HCT116 (cell line): ENCODE data around the gene ZNF845. TPM values are rescaled to one million over a fixed set of nuclear protein-coding genes. Genes with fewer than 3 reads are reported as not detected.

Experiments used
- ATAC-seq: fragments of 200-7000 bp; cut with Tn5 transposase; 2 replicates; pipeline ENCODE4 v1.9.1; 2020; ENCODE audit warnings: mild to moderate bottlenecking, moderate library complexity
- BruUV-seq: library from RNA; stranded (reverse); fragments of 400-500 nt; replicated peaks from 2 replicates; lab custom pipeline; 2021; lab: Mats Ljungman, UMichigan
- CTCF ChIA-PET: fragments of 300-600 bp; sonication (Branson Sonifier 250); formaldehyde crosslinking; loops from one replicate; lab custom pipeline; 2021; ENCODE audit warnings: antibody characterized with exemption; lab: Charles Lee
- POLR2A ChIA-PET: fragments of 300-600, 350-600 bp; sonication (Branson Sonifier 250); formaldehyde crosslinking; loops from one replicate; lab custom pipeline; 2021; ENCODE audit warnings: antibody characterized with exemption; lab: Charles Lee
- RAD21 ChIA-PET, 2 experiments: fragments of 300-600 bp; sonication (Branson Sonifier 250); formaldehyde crosslinking; loops; one replicate each; lab custom pipeline; 2023; ENCODE audit warnings: low total read pairs in 2 of 2; ENCODE audit not compliant: uncharacterized antibody in 2 of 2, unreplicated experiment in 2 of 2, low non-redundant PET in 1 of 2; lab: Charles Lee
- DNase-seq: peaks from one replicate; pipeline ENCODE4 v3.0.0-alpha.2; 2010; ENCODE audit warnings: low read depth, low spot score
- H2AFZ ChIP-seq: fragments of 200-600 bp; shearing (Covaris generic), sonication (generic); 2 replicates; pipeline ENCODE4 v1.6.1; 2017; ENCODE audit warnings: low read depth, mixed run types, mixed read lengths, antibody characterized with exemption, low read length; ENCODE audit not compliant: poor library complexity, severe bottlenecking
- H3K27ac ChIP-seq: 2 replicates; pipeline ENCODE4 v1.5.1; 2012; ENCODE audit warnings: low read depth, low read length
- H3K27me3 ChIP-seq: fragments of 200-600 bp; sonication (generic); 2 replicates; pipeline ENCODE4 v1.6.1; 2016; ENCODE audit warnings: mixed run types, low read length, mixed read lengths; ENCODE audit not compliant: insufficient read depth
- H3K36me3 ChIP-seq, 2 experiments: fragments of 200-500 bp in 1 of 2; fragments of 200-600 bp in 1 of 2; sonication (Bioruptor generic) in 1 of 2; sonication (generic) in 1 of 2; 2 replicates each; pipeline versions ENCODE4 v1.5.1 to v1.6.1; 2014 to 2016; ENCODE audit warnings: low read length in 2 of 2, inconsistent platforms in 1 of 2, mixed read lengths in 1 of 2, mixed run types in 1 of 2; ENCODE audit not compliant: insufficient read depth in 2 of 2, control insufficient read depth in 1 of 2
- H3K4me1 ChIP-seq, 2 experiments: fragments of 200-600 bp in 1 of 2; sonication (generic) in 1 of 2; 2 replicates each; pipeline versions ENCODE4 v1.5.1 to v1.6.1; 2012 to 2017; ENCODE audit warnings: low read length in 2 of 2, inconsistent platforms in 1 of 2, mild to moderate bottlenecking in 1 of 2, mixed read lengths in 1 of 2, mixed run types in 1 of 2, moderate library complexity in 1 of 2; ENCODE audit not compliant: insufficient read depth in 2 of 2, control insufficient read depth in 1 of 2
- H3K4me2 ChIP-seq: fragments of 200-600 bp; sonication (generic); 2 replicates; pipeline ENCODE4 v1.6.1; 2017; ENCODE audit warnings: mixed run types, low read length, mixed read lengths
- H3K4me3 ChIP-seq, 2 experiments: fragments of 200-600 bp in 1 of 2; sonication (generic) in 1 of 2; replicated peaks in 1 of 2; 2 replicates each; pipeline ENCODE4 v1.5.1; 2011 to 2016; ENCODE audit warnings: low read length in 2 of 2, control low read depth in 1 of 2, low read depth in 1 of 2, mild to moderate bottlenecking in 1 of 2, mixed read lengths in 1 of 2, mixed run types in 1 of 2
- H3K79me2 ChIP-seq: fragments of 200-600 bp; sonication (generic); 2 replicates; pipeline ENCODE4 v1.6.1; 2017; ENCODE audit warnings: mild to moderate bottlenecking, mixed run types, low read length, moderate library complexity, mixed read lengths; ENCODE audit not compliant: insufficient read depth
- H3K9ac ChIP-seq: fragments of 200-600 bp; sonication (generic); 2 replicates; pipeline ENCODE4 v1.6.1; 2016; ENCODE audit warnings: low read length, mixed read lengths
- H3K9me2 ChIP-seq: fragments of 200-600 bp; sonication (generic), shearing (Covaris generic); 2 replicates; pipeline ENCODE4 v1.6.1; 2017; ENCODE audit warnings: mixed run types, mild to moderate bottlenecking, moderate library complexity; ENCODE audit not compliant: insufficient read depth
- H3K9me3 ChIP-seq, 2 experiments: fragments of 200-500 bp in 1 of 2; fragments of 200-600 bp in 1 of 2; sonication (Bioruptor generic) in 1 of 2; sonication (generic) in 1 of 2; 2 replicates each; pipeline ENCODE4 v1.6.1; 2014 to 2017; ENCODE audit warnings: low read length in 2 of 2, mixed read lengths in 2 of 2, inconsistent platforms in 1 of 2, low read depth in 1 of 2, mild to moderate bottlenecking in 1 of 2, mixed run types in 1 of 2, moderate library complexity in 1 of 2; ENCODE audit not compliant: control insufficient read depth in 1 of 2, insufficient read depth in 1 of 2
- H4K20me1 ChIP-seq: fragments of 200-600 bp; sonication (generic), shearing (Covaris generic); 2 replicates; pipeline ENCODE4 v1.6.1; 2017; ENCODE audit warnings: mixed run types, mild to moderate bottlenecking, moderate library complexity; ENCODE audit not compliant: insufficient read depth
- ELF1 ChIP-seq: IDR thresholded peaks from 2 replicates; pipeline ENCODE4 v1.6.1; 2012; ENCODE audit warnings: low read depth, borderline replicate concordance
- EZH2 ChIP-seq: fragments of 200-600 bp; sonication (generic); IDR thresholded peaks from 2 replicates; pipeline ENCODE4 v1.6.1; 2017; ENCODE audit warnings: antibody characterized with exemption, mixed run types
- EZH2phosphoT487 ChIP-seq: fragments of 200-600 bp; IDR thresholded peaks from 2 replicates; pipeline ENCODE4 v1.6.1; 2018; ENCODE audit warnings: antibody characterized with exemption, borderline replicate concordance
- POLR2AphosphoS5 ChIP-seq: IDR thresholded peaks from 2 replicates; pipeline ENCODE4 v1.6.1; 2011; ENCODE audit warnings: mild to moderate bottlenecking, low read depth, low read length, moderate library complexity
- SIN3A ChIP-seq: IDR thresholded peaks from 2 replicates; pipeline ENCODE4 v1.6.1; 2012; ENCODE audit warnings: low read depth
- SP1 ChIP-seq: IDR thresholded peaks from 2 replicates; pipeline ENCODE4 v1.6.1; 2012; ENCODE audit warnings: low read depth
- TCF7L2 ChIP-seq: IDR thresholded peaks from 2 replicates; pipeline ENCODE4 v1.7.0; 2011; ENCODE audit warnings: borderline replicate concordance, inconsistent platforms; ENCODE audit not compliant: insufficient read depth, insufficient read length; ENCODE audit errors: extremely low read depth
- intact Hi-C: fragments of 100-400 bp; cut with micrococcal nuclease; formaldehyde crosslinking; loops from 2 replicates; pipeline ENCODE4 v1.10.0; 2022
- total RNA-seq: library from RNA; stranded (reverse); gene quantifications from one replicate; pipeline ENCODE4 v1.2.1, GENCODE V29; 2021; ENCODE audit not compliant: unreplicated experiment
- TF ChIP-seq, protein P1 (sequence below): IDR thresholded peaks from 2 replicates; pipeline ENCODE4 v1.6.1; 2012
- TF ChIP-seq, protein P2 (sequence below), 3 experiments: fragments of 200-600 bp in 1 of 3; sonication (generic) in 1 of 3; IDR thresholded peaks in 2 of 3; conservative IDR thresholded peaks in 1 of 3; 2 replicates each; pipeline ENCODE4 v1.5.1; 2012 to 2017; ENCODE audit warnings: low read depth in 2 of 3, low read length in 2 of 3, antibody characterized with exemption in 1 of 3, borderline replicate concordance in 1 of 3, control low read depth in 1 of 3, mild to moderate bottlenecking in 1 of 3, mixed read lengths in 1 of 3, mixed run types in 1 of 3, moderate library complexity in 1 of 3; ENCODE audit not compliant: insufficient read depth in 1 of 3
- TF ChIP-seq, protein P3 (sequence below): IDR thresholded peaks from 2 replicates; pipeline ENCODE4 v1.6.1; 2012

The ZNF845 gene
- total RNA-seq, 1 experiment from 2014 or later = 5.4 TPM

DNA sequence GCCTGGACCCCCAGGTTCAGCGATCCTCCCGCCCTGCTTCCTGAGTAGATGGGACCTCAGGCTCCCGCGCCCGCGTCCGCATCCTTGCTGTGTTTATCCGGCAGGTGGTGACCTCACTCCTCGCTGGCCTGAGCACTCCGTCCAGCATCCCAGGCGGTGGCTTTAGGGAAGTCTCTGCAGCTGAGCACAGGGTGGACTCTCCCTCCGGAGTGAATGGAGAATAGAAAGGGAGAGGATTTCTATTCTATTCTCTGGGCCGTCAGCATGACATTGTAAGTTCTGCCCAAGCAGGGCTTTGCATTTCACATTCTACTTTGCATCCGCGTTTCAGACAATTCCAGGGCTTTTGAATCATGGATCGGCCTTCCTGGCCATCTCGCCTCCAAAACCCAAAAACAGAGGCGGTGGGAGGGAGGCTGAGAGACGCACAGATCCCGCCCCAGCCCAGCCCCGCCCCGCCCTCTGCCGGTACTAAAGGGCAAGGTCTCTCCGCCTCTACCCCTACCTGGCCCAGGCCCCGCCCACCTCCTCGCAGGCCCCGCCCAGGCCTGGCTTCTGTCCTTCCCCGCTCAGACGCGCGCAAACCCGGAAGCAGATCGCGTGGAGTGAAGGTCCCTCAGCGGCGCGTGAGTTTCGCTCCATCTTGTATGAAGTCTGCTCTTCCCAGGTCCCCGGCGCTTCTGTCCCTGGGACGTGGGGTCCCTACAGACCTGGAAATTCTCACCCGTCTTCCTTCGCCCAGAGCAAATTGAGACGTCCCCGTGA lies 31.8 kb downstream of the ZNF845 start, which contains the start of gene ZNF525:
Gene ZNF525, plus strand, starts transcription at position 572 of the 765 bp plus-strand sequence. CDS start 6,577 bp downstream, outside the sequence.
- intact Hi-C loops = loop anchor here (5.0 to 10.0 kb wide), 3 partner anchors 33 to 171 kb away; partner anchors contain the start of genes ZNF665 and ZNF845
- TF ChIP-seq SP1 = peak; percentile 15
- TF ChIP-seq SIN3A = peak; percentile 82
- TF ChIP-seq, protein P1, sequence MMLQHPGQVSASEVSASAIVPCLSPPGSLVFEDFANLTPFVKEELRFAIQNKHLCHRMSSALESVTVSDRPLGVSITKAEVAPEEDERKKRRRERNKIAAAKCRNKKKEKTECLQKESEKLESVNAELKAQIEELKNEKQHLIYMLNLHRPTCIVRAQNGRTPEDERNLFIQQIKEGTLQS = no peak
- TF ChIP-seq POLR2AphosphoS5 = peak; percentile 92
- TF ChIP-seq, protein P2, sequence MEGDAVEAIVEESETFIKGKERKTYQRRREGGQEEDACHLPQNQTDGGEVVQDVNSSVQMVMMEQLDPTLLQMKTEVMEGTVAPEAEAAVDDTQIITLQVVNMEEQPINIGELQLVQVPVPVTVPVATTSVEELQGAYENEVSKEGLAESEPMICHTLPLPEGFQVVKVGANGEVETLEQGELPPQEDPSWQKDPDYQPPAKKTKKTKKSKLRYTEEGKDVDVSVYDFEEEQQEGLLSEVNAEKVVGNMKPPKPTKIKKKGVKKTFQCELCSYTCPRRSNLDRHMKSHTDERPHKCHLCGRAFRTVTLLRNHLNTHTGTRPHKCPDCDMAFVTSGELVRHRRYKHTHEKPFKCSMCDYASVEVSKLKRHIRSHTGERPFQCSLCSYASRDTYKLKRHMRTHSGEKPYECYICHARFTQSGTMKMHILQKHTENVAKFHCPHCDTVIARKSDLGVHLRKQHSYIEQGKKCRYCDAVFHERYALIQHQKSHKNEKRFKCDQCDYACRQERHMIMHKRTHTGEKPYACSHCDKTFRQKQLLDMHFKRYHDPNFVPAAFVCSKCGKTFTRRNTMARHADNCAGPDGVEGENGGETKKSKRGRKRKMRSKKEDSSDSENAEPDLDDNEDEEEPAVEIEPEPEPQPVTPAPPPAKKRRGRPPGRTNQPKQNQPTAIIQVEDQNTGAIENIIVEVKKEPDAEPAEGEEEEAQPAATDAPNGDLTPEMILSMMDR (IDR thresholded peaks at IDR 0.05 in 2 of 3, conservative IDR thresholded peaks at IDR 0.05 in 1 of 3; ENCODE audit: borderline replicate concordance in 1 of 3, insufficient read depth in 1 of 3, low read depth in 2 of 3, low read length in 2 of 3) = peak in 2 of 3 experiments; percentile 18 to 30; a peak in 1 of 6 replicates
- no peak for TF ChIP-seq EZH2
- TF ChIP-seq EZH2phosphoT487 = no peak
- TF ChIP-seq, protein P3, sequence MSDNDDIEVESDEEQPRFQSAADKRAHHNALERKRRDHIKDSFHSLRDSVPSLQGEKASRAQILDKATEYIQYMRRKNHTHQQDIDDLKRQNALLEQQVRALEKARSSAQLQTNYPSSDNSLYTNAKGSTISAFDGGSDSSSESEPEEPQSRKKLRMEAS = peak; percentile 69
- TF ChIP-seq ELF1 = peak; percentile 90
- no peak for TF ChIP-seq TCF7L2
- no peaks in the 10 kb centered on the region for H4K20me1 ChIP-seq
- peak within 1 kb of the TSS; percentile 81 for H3K9ac ChIP-seq
- no peaks in the 10 kb centered on the region for H3K27me3 ChIP-seq
- ATAC-seq (peak; percentile 100), DNase-seq (peak; percentile 75)
- peak within 1 kb of the TSS; percentile 78 for H2AFZ ChIP-seq
- H3K4me3 ChIP-seq = peak within 1 kb of the TSS; percentile 66 to 86
- no peaks in the 10 kb centered on the region for H3K9me2 ChIP-seq
- peaks cover 11% of the 10 kb centered on the region; the same call in 1 of the 2 replicates for H3K79me2 ChIP-seq
- H3K27ac ChIP-seq = peak within 1 kb of the TSS; percentile 53
- ChIA-PET CTCF (no interaction called here), POLR2A (no interaction called here), RAD21 (no interaction called here)
- no peaks in the 10 kb centered on the region for H3K9me3 ChIP-seq
- BruUV-seq = no TSS peak
- H3K36me3 ChIP-seq = no peaks in the 10 kb centered on the region
- peaks cover 0 to 4% of the 10 kb centered on the region in 2 experiments; a peak in 1 of 4 replicates for H3K4me1 ChIP-seq
- H3K4me2 ChIP-seq = peak within 1 kb of the TSS; percentile 94
